WTC11 (cell line): ENCODE results near the gene PAAF1. TPM values are rescaled to one million over a fixed set of nuclear protein-coding genes. Genes with fewer than 3 reads are reported as not detected.

ENCODE experiments used
- ATAC-seq: fragments of 200-7000 bp; cut with Tn5 transposase; 2 replicates; pipeline ENCODE4 v1.10.0; 2021; ENCODE audit warnings: mild to moderate bottlenecking, moderate library complexity
- CTCF ChIA-PET: fragments of 300-600 bp; sonication (Branson Sonifier 250); formaldehyde crosslinking; loops from one replicate; lab custom pipeline; 2021; ENCODE audit warnings: antibody characterized with exemption; lab: Charles Lee
- POLR2A ChIA-PET: fragments of 350-600 bp; sonication (Branson Sonifier 250); formaldehyde crosslinking; loops from one replicate; lab custom pipeline; 2021; ENCODE audit warnings: antibody characterized with exemption; lab: Charles Lee
- DNase-seq: peaks from one replicate; pipeline ENCODE4 v3.0.0; 2021; ENCODE audit warnings: low spot score
- H3K27ac Mint-ChIP-seq: 2 replicates; pipeline ENCODE4 v1.8.0; 2021; ENCODE audit warnings: mixed read lengths
- H3K27me3 Mint-ChIP-seq: 2 replicates; pipeline ENCODE4 v1.8.0; 2021; ENCODE audit warnings: low read depth, mild to moderate bottlenecking, moderate library complexity, mixed read lengths
- H3K36me3 Mint-ChIP-seq: 2 replicates; pipeline ENCODE4 v1.8.0; 2021; ENCODE audit warnings: mixed read lengths
- H3K4me1 Mint-ChIP-seq: 2 replicates; pipeline ENCODE4 v1.8.0; 2022; ENCODE audit warnings: mixed read lengths
- H3K4me3 Mint-ChIP-seq: 2 replicates; pipeline ENCODE4 v1.8.0; 2021; ENCODE audit warnings: mild to moderate bottlenecking, moderate library complexity, mixed read lengths
- H3K9me3 Mint-ChIP-seq: 2 replicates; pipeline ENCODE4 v1.8.0; 2021; ENCODE audit warnings: mixed read lengths
- ATF1 ChIP-seq: sonication (generic); formaldehyde crosslinking; IDR thresholded peaks from 2 replicates; pipeline ENCODE4 v1.8.1; 2023; ENCODE audit warnings: mild to moderate bottlenecking, moderate library complexity, missing genetic modification reagents
- CREM ChIP-seq: sonication (generic); formaldehyde crosslinking; IDR thresholded peaks from 2 replicates; pipeline ENCODE4 v1.8.1; 2022; ENCODE audit warnings: mild to moderate bottlenecking, missing genetic modification reagents, moderate library complexity
- GTF2I ChIP-seq: fragments of 250-450 bp; sonication (Bioruptor Pico); conservative IDR thresholded peaks from 2 replicates; pipeline ENCODE4 v1.4.0; 2021; ENCODE audit warnings: mild to moderate bottlenecking
- JUN ChIP-seq: sonication (generic); formaldehyde crosslinking; IDR thresholded peaks from 2 replicates; pipeline ENCODE4 v1.8.0; 2023; ENCODE audit warnings: mild to moderate bottlenecking, missing genetic modification reagents
- MXD4 ChIP-seq: fragments of 250-450 bp; sonication (Bioruptor Pico); IDR thresholded peaks from 2 replicates; pipeline ENCODE4 v1.8.0; 2021; ENCODE audit warnings: mild to moderate bottlenecking, moderate library complexity, borderline replicate concordance
- MYBL2 ChIP-seq: sonication (generic); formaldehyde crosslinking; IDR thresholded peaks from 2 replicates; pipeline ENCODE4 v1.8.1; 2023; ENCODE audit warnings: mild to moderate bottlenecking, moderate library complexity, missing genetic modification reagents
- NFATC4 ChIP-seq: fragments of 250-450 bp; sonication (Bioruptor Pico); IDR thresholded peaks from 2 replicates; pipeline ENCODE4 v1.9.0; 2021; ENCODE audit warnings: mild to moderate bottlenecking
- NFYB ChIP-seq: sonication (generic); formaldehyde crosslinking; conservative IDR thresholded peaks from 2 replicates; pipeline ENCODE4 v1.8.0; 2022; ENCODE audit warnings: low read depth, missing genetic modification reagents
- NR2C2 ChIP-seq: sonication (generic); formaldehyde crosslinking; IDR thresholded peaks from 2 replicates; pipeline ENCODE4 v1.8.0; 2022; ENCODE audit warnings: mild to moderate bottlenecking, missing genetic modification reagents
- NR3C1 ChIP-seq: sonication (generic); formaldehyde crosslinking; conservative IDR thresholded peaks from 2 replicates; pipeline ENCODE4 v1.8.1; 2023; ENCODE audit warnings: low read depth, mild to moderate bottlenecking, missing genetic modification reagents
- SOX15 ChIP-seq: fragments of 250-450 bp; sonication (Bioruptor Pico); IDR thresholded peaks from 2 replicates; pipeline ENCODE4 v1.9.0; 2021; ENCODE audit warnings: mild to moderate bottlenecking
- TCF7 ChIP-seq: sonication (generic); formaldehyde crosslinking; IDR thresholded peaks from 2 replicates; pipeline ENCODE4 v1.8.0; 2022; ENCODE audit warnings: mild to moderate bottlenecking, low read depth, missing genetic modification reagents, moderate library complexity
- ZNF219 ChIP-seq: sonication (generic); formaldehyde crosslinking; IDR thresholded peaks from 2 replicates; pipeline ENCODE4 v1.8.0; 2023; ENCODE audit warnings: missing genetic modification reagents, mild to moderate bottlenecking, borderline replicate concordance
- ZNF263 ChIP-seq: sonication (generic); formaldehyde crosslinking; IDR thresholded peaks from 2 replicates; pipeline ENCODE4 v1.8.1; 2022; ENCODE audit warnings: low read depth, mild to moderate bottlenecking, moderate library complexity, missing genetic modification reagents
- ZNF396 ChIP-seq: fragments of 250-450 bp; sonication (Bioruptor Pico); IDR thresholded peaks from 2 replicates; pipeline ENCODE4 v1.8.0; 2021; ENCODE audit warnings: mild to moderate bottlenecking, moderate library complexity, borderline replicate concordance
- ZNF423 ChIP-seq: fragments of 250-450 bp; sonication (Bioruptor Pico); IDR thresholded peaks from 2 replicates; pipeline ENCODE4 v2.1.2; 2022; ENCODE audit warnings: mild to moderate bottlenecking, moderate library complexity
- total RNA-seq: library from RNA; stranded (reverse); gene quantifications from 3 replicates; pipeline ENCODE4 v1.2.3, GENCODE V29; 2021
- TF ChIP-seq, protein P1 (sequence below): sonication (generic); formaldehyde crosslinking; IDR thresholded peaks from 2 replicates; pipeline ENCODE4 v1.8.0; 2023; ENCODE audit warnings: missing genetic modification reagents
- TF ChIP-seq, protein P2 (sequence below): fragments of 250-450 bp; sonication (Bioruptor Pico); IDR thresholded peaks from 2 replicates; pipeline ENCODE4 v1.9.0; 2021; ENCODE audit warnings: mild to moderate bottlenecking, borderline replicate concordance
- TF ChIP-seq, protein P3 (sequence below): fragments of 250-450 bp; sonication (Bioruptor Pico); IDR thresholded peaks from 2 replicates; pipeline ENCODE4 v2.1.2; 2022; ENCODE audit warnings: mild to moderate bottlenecking, moderate library complexity
- TF ChIP-seq, protein P4 (sequence below): sonication (generic); formaldehyde crosslinking; conservative IDR thresholded peaks from 2 replicates; pipeline ENCODE4 v1.8.1; 2022; ENCODE audit warnings: mild to moderate bottlenecking, missing genetic modification reagents
- TF ChIP-seq, protein P5 (sequence below): sonication (generic); formaldehyde crosslinking; IDR thresholded peaks from 2 replicates; pipeline ENCODE4 v1.8.0; 2022; ENCODE audit warnings: mild to moderate bottlenecking, missing genetic modification reagents
- TF ChIP-seq, protein P6 (sequence below): sonication (generic); formaldehyde crosslinking; IDR thresholded peaks from 2 replicates; pipeline ENCODE4 v1.8.0; 2023; ENCODE audit warnings: mild to moderate bottlenecking, missing genetic modification reagents

Gene PAAF1
- total RNA-seq, 1 experiment from 2014 or later, result 27.7 TPM

DNA sequence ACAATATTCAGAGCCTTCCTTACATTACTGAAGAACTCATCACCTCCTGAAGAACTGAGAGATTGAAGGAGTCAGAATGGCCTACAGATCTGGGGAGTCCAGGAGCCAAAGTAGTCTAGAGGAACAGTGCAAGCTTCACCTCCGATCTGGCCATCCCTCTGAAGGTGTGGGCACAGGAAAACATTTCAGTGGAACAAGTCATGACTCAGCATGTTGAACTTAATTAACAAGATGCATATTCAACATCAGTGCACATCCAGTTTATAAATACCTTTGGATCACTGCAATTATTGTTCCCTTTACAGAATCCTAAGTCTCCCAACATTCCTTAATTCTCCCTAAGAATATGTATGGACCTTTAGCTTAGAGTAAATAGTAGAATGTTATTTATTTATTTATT, 25.5 kb downstream of the PAAF1 start:
- no peaks in the 10 kb centered on the region for H3K27me3 Mint-ChIP-seq
- DNase-seq, result no peak
- no peak overlapping the region for H3K4me3 Mint-ChIP-seq
- CTCF ChIA-PET, result no interaction called here
- no peak for ATAC-seq
- no peak overlapping the region for H3K27ac Mint-ChIP-seq
- peaks cover 29% of the 10 kb centered on the region for H3K36me3 Mint-ChIP-seq
- POLR2A ChIA-PET, result interaction anchor here (0.6 kb wide), 1 partner anchor 10 kb away, joined by 7 read pairs; no protein-coding TSS in a partner anchor
- H3K4me1 Mint-ChIP-seq, result no peaks in the 10 kb centered on the region
- peaks cover 6% of the 10 kb centered on the region; the same call in 1 of the 2 replicates for H3K9me3 Mint-ChIP-seq
- TF ChIP-seq ZNF219 (CRISPR knock-in tag) (no peak), GTF2I (CRISPR knock-in tag) (no peak), ATF1 (CRISPR knock-in tag) (no peak), SOX15 (CRISPR knock-in tag) (no peak), JUN (CRISPR knock-in tag) (no peak), MXD4 (CRISPR knock-in tag) (no peak), NFYB (CRISPR knock-in tag) (no peak), TCF7 (CRISPR knock-in tag) (no peak), ZNF396 (CRISPR knock-in tag) (no peak), NR2C2 (no peak), ZNF423 (no peak), MYBL2 (no peak), NFATC4 (CRISPR knock-in tag) (no peak), CREM (CRISPR knock-in tag) (no peak), ZNF263 (CRISPR knock-in tag) (no peak)
- TF ChIP-seq, protein P1, sequence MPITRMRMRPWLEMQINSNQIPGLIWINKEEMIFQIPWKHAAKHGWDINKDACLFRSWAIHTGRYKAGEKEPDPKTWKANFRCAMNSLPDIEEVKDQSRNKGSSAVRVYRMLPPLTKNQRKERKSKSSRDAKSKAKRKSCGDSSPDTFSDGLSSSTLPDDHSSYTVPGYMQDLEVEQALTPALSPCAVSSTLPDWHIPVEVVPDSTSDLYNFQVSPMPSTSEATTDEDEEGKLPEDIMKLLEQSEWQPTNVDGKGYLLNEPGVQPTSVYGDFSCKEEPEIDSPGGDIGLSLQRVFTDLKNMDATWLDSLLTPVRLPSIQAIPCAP (CRISPR knock-in tag), result no peak
- TF ChIP-seq, protein P2, sequence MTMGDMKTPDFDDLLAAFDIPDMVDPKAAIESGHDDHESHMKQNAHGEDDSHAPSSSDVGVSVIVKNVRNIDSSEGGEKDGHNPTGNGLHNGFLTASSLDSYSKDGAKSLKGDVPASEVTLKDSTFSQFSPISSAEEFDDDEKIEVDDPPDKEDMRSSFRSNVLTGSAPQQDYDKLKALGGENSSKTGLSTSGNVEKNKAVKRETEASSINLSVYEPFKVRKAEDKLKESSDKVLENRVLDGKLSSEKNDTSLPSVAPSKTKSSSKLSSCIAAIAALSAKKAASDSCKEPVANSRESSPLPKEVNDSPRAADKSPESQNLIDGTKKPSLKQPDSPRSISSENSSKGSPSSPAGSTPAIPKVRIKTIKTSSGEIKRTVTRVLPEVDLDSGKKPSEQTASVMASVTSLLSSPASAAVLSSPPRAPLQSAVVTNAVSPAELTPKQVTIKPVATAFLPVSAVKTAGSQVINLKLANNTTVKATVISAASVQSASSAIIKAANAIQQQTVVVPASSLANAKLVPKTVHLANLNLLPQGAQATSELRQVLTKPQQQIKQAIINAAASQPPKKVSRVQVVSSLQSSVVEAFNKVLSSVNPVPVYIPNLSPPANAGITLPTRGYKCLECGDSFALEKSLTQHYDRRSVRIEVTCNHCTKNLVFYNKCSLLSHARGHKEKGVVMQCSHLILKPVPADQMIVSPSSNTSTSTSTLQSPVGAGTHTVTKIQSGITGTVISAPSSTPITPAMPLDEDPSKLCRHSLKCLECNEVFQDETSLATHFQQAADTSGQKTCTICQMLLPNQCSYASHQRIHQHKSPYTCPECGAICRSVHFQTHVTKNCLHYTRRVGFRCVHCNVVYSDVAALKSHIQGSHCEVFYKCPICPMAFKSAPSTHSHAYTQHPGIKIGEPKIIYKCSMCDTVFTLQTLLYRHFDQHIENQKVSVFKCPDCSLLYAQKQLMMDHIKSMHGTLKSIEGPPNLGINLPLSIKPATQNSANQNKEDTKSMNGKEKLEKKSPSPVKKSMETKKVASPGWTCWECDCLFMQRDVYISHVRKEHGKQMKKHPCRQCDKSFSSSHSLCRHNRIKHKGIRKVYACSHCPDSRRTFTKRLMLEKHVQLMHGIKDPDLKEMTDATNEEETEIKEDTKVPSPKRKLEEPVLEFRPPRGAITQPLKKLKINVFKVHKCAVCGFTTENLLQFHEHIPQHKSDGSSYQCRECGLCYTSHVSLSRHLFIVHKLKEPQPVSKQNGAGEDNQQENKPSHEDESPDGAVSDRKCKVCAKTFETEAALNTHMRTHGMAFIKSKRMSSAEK (CRISPR knock-in tag), result no peak
- TF ChIP-seq, protein P3, sequence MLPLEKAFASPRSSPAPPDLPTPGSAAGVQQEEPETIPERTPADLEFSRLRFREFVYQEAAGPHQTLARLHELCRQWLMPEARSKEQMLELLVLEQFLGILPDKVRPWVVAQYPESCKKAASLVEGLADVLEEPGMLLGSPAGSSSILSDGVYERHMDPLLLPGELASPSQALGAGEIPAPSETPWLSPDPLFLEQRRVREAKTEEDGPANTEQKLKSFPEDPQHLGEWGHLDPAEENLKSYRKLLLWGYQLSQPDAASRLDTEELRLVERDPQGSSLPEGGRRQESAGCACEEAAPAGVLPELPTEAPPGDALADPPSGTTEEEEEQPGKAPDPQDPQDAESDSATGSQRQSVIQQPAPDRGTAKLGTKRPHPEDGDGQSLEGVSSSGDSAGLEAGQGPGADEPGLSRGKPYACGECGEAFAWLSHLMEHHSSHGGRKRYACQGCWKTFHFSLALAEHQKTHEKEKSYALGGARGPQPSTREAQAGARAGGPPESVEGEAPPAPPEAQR, result no peak
- TF ChIP-seq, protein P4, sequence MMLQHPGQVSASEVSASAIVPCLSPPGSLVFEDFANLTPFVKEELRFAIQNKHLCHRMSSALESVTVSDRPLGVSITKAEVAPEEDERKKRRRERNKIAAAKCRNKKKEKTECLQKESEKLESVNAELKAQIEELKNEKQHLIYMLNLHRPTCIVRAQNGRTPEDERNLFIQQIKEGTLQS (CRISPR knock-in tag), result no peak
- TF ChIP-seq, protein P5, sequence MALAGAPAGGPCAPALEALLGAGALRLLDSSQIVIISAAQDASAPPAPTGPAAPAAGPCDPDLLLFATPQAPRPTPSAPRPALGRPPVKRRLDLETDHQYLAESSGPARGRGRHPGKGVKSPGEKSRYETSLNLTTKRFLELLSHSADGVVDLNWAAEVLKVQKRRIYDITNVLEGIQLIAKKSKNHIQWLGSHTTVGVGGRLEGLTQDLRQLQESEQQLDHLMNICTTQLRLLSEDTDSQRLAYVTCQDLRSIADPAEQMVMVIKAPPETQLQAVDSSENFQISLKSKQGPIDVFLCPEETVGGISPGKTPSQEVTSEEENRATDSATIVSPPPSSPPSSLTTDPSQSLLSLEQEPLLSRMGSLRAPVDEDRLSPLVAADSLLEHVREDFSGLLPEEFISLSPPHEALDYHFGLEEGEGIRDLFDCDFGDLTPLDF (CRISPR knock-in tag), result no peak
- TF ChIP-seq, all 79 proteins: peak for 0

DNA sequence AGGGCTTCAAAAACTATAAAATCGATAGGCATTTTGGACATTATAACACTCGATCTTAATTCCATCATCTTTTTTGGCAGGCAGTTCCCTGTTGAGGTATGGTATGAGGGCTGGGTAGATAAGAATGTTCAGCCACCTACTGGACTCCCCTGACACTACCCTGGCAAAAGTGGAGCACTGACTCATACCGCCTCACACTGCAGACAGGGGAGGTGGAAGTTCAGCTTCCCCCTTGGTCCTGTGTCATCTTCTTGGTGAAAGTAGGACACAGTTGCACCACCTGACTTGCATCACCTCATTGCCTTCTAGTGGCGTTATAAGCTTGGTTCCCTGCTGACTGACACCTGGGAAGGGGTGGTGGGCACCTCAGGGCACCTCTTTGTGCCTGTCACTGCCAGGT, 30.4 kb downstream of the PAAF1 start:
- TF ChIP-seq NR3C1, result no peak
- TF ChIP-seq, protein P6, sequence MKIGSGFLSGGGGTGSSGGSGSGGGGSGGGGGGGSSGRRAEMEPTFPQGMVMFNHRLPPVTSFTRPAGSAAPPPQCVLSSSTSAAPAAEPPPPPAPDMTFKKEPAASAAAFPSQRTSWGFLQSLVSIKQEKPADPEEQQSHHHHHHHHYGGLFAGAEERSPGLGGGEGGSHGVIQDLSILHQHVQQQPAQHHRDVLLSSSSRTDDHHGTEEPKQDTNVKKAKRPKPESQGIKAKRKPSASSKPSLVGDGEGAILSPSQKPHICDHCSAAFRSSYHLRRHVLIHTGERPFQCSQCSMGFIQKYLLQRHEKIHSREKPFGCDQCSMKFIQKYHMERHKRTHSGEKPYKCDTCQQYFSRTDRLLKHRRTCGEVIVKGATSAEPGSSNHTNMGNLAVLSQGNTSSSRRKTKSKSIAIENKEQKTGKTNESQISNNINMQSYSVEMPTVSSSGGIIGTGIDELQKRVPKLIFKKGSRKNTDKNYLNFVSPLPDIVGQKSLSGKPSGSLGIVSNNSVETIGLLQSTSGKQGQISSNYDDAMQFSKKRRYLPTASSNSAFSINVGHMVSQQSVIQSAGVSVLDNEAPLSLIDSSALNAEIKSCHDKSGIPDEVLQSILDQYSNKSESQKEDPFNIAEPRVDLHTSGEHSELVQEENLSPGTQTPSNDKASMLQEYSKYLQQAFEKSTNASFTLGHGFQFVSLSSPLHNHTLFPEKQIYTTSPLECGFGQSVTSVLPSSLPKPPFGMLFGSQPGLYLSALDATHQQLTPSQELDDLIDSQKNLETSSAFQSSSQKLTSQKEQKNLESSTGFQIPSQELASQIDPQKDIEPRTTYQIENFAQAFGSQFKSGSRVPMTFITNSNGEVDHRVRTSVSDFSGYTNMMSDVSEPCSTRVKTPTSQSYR (CRISPR knock-in tag), result no peak
- Mint-ChIP-seq H3K27me3 (no peaks in the 10 kb centered on the region), H3K9me3 (no peaks in the 10 kb centered on the region), H3K27ac (no peak overlapping the region), H3K4me3 (no peak overlapping the region), H3K4me1 (no peaks in the 10 kb centered on the region), H3K36me3 (peaks cover 14% of the 10 kb centered on the region)
- CTCF ChIA-PET, result interaction anchor here (0.7 to 0.9 kb wide), 2 partner anchors 11 to 556 kb away, joined by 4 to 5 read pairs; no protein-coding TSS in a partner anchor
- no peak for DNase-seq
- POLR2A ChIA-PET, result no interaction called here
- peak; percentile 65 for ATAC-seq
